Left cardiac atrium (tissue), 4 donors: ENCODE measurements around the gene PGBD5. TPM values are rescaled to one million over a fixed set of nuclear protein-coding genes. Genes with fewer than 3 reads are reported as not detected.

Experiments
- ATAC-seq, 2 donors: fragments of 200-7000 bp; cut with Tn5 transposase; one replicate each; pipeline ENCODE4 v1.9.1; 2020; ENCODE audit warnings: mild to moderate bottlenecking in 2 of 2, moderate library complexity in 2 of 2
- DNase-seq: peaks from one replicate; pipeline ENCODE4 v3.0.0-alpha.2; 2020
- intact Hi-C, 2 donors: fragments of 100-400 bp; cut with DNase I; formaldehyde crosslinking; loops; one replicate each; pipeline versions ENCODE4 v1.14.1 to v1.15.1; 2022 to 2023
- total RNA-seq, 2 donors: library from RNA; stranded (reverse); fragmentation: NEBNext Ultra II Directional; extraction: Animal tissue kit (Norgen Biotek cat#: 25700); gene quantifications; one replicate each; pipeline ENCODE4 v1.2.1, GENCODE V29; 2021
- donor health status: DM: no; HTN: yes; CAD: no.
- donor health status: DM: no; HTN: yes; CAD: no; lungs with severe emphysema.
- donor health status: DM: yes; HTN: yes; CAD: no.
- donor health status: Dilated cardiomyopathy.

PGBD5 gene
- total RNA-seq, 2 donors from 2014 or later = 19.6 to 24.8 TPM

- intact Hi-C loops = no loop called here
- no peak for DNase-seq
- no peak for ATAC-seq
Measured at GRCh38 chr1:230280054-230280795, 145.9 kb downstream of the PGBD5 start.

- no peak for ATAC-seq
- intact Hi-C loops = no loop called here
- no peak for DNase-seq
Measured at GRCh38 chr1:230279583-230279945, 146.6 kb downstream of the PGBD5 start.

GRCh38 chr1:230278871-230279582 is 147.1 kb downstream of the PGBD5 start:
- DNase-seq = no peak
- intact Hi-C loops = no loop called here
- ATAC-seq = no peak

- no peak for DNase-seq
- intact Hi-C loops = no loop called here
- no peak for ATAC-seq
Measured at GRCh38 chr1:230278376-230278775, 147.8 kb downstream of the PGBD5 start.

- no peak for ATAC-seq
- intact Hi-C loops = no loop called here
- DNase-seq = no peak
Measured at GRCh38 chr1:230277201-230278025, 148.7 kb downstream of the PGBD5 start.

- intact Hi-C loops = no loop called here
- no peak for DNase-seq
- ATAC-seq = no peak
Measured at GRCh38 chr1:230276401-230276800, 149.7 kb downstream of the PGBD5 start.

GRCh38 chr1:230274254-230274653 is 151.9 kb downstream of the PGBD5 start:
- no peak for ATAC-seq
- no peak for DNase-seq
- intact Hi-C loops = no loop called here

GRCh38 chr1:230273141-230273710 is 152.9 kb downstream of the PGBD5 start:
- DNase-seq (no peak), ATAC-seq (no peak)
- intact Hi-C loops = no loop called here

GRCh38 chr1:230272557-230272956 is 153.6 kb downstream of the PGBD5 start:
- no peak for ATAC-seq
- intact Hi-C loops = no loop called here
- DNase-seq = no peak

- DNase-seq (no peak), ATAC-seq (no peak)
- intact Hi-C loops = no loop called here
Measured at GRCh38 chr1:230271300-230272035, 154.7 kb downstream of the PGBD5 start.

GRCh38 chr1:230270559-230271281 is 155.4 kb downstream of the PGBD5 start:
- peak; percentile 36 to 54 for ATAC-seq
- intact Hi-C loops = no loop called here
- no peak for DNase-seq

GRCh38 chr1:230270185-230270558 is 156.0 kb downstream of the PGBD5 start:
- no peak for ATAC-seq
- DNase-seq = no peak
- intact Hi-C loops = no loop called here

- intact Hi-C loops = no loop called here
- no peak for DNase-seq
- ATAC-seq = peak; percentile 75 to 77
Measured at GRCh38 chr1:230268371-230269170, 157.6 kb downstream of the PGBD5 start.

- DNase-seq (no peak), ATAC-seq (no peak)
- intact Hi-C loops = no loop called here
Measured at GRCh38 chr1:230267338-230268065, 158.6 kb downstream of the PGBD5 start.

- intact Hi-C loops = no loop called here
- no peak for ATAC-seq
- DNase-seq = no peak
Measured at GRCh38 chr1:230266456-230266855, 159.7 kb downstream of the PGBD5 start.

GRCh38 chr1:230265200-230266115 is 160.7 kb downstream of the PGBD5 start:
- intact Hi-C loops = no loop called here
- DNase-seq (no peak), ATAC-seq (no peak)
